GM12878 (cell line): ENCODE results near the gene ZFP64.

Source experiments
- BMI1 ChIP-seq: fragments of 450-650 bp; IDR thresholded peaks from 2 replicates; pipeline ENCODE4 v1.6.1; 2016; ENCODE audit warnings: mild to moderate bottlenecking, moderate library complexity, borderline replicate concordance
- CTCF ChIP-seq, 3 experiments: IDR thresholded peaks in 2 of 3; conservative IDR thresholded peaks in 1 of 3; 2 replicates each; pipeline ENCODE4 v1.5.1; 2011; ENCODE audit warnings: low read depth in 3 of 3, low read length in 3 of 3, mild to moderate bottlenecking in 3 of 3, control low read depth in 2 of 3, moderate library complexity in 2 of 3, inconsistent platforms in 1 of 3, mixed read lengths in 1 of 3; ENCODE audit not compliant: control insufficient read depth in 2 of 3, insufficient read depth in 1 of 3; ENCODE audit errors: extremely low read depth in 1 of 3
- MXI1 ChIP-seq: fragments of 150-350 bp; IDR thresholded peaks from 2 replicates; pipeline ENCODE4 v1.6.1; 2011; ENCODE audit warnings: low read depth, mild to moderate bottlenecking, inconsistent platforms, low read length, improper control_type of control experiment
- MYC ChIP-seq: IDR thresholded peaks from 2 replicates; pipeline ENCODE4 v1.6.1; 2011; ENCODE audit warnings: mild to moderate bottlenecking, low read length, moderate library complexity, inconsistent platforms; ENCODE audit not compliant: insufficient read depth, insufficient replicate concordance, insufficient read length, severe bottlenecking
- NBN ChIP-seq: fragments of 450-650 bp; IDR thresholded peaks from 2 replicates; pipeline ENCODE4 v1.6.1; 2016
- POLR2AphosphoS5 ChIP-seq: IDR thresholded peaks from 2 replicates; pipeline ENCODE4 v1.6.1; 2011; ENCODE audit warnings: mild to moderate bottlenecking, low read length, inconsistent platforms
- RAD51 ChIP-seq: fragments of 450-650 bp; IDR thresholded peaks from 2 replicates; pipeline ENCODE4 v1.6.1; 2016; ENCODE audit warnings: moderate library complexity, mild to moderate bottlenecking, inconsistent platforms
- RCOR1 ChIP-seq: conservative IDR thresholded peaks from 2 replicates; pipeline ENCODE4 v1.6.1; 2012; ENCODE audit warnings: low read depth, low read length, improper control_type of control experiment
- RFX5 ChIP-seq: IDR thresholded peaks from 2 replicates; pipeline ENCODE4 v1.6.1; 2011; ENCODE audit warnings: low read depth, low read length, improper control_type of control experiment
- SP1 ChIP-seq: IDR thresholded peaks from one replicate; pipeline ENCODE4 v1.6.1; 2011; ENCODE audit warnings: low read depth, low read length
- ZBED1 ChIP-seq: IDR thresholded peaks from 2 replicates; pipeline ENCODE4 v1.6.1; 2016; ENCODE audit warnings: borderline replicate concordance
- ZNF274 ChIP-seq: IDR thresholded peaks from one replicate; pipeline ENCODE4 v1.8.0; 2011; ENCODE audit not compliant: insufficient read length, insufficient read depth

DNA sequence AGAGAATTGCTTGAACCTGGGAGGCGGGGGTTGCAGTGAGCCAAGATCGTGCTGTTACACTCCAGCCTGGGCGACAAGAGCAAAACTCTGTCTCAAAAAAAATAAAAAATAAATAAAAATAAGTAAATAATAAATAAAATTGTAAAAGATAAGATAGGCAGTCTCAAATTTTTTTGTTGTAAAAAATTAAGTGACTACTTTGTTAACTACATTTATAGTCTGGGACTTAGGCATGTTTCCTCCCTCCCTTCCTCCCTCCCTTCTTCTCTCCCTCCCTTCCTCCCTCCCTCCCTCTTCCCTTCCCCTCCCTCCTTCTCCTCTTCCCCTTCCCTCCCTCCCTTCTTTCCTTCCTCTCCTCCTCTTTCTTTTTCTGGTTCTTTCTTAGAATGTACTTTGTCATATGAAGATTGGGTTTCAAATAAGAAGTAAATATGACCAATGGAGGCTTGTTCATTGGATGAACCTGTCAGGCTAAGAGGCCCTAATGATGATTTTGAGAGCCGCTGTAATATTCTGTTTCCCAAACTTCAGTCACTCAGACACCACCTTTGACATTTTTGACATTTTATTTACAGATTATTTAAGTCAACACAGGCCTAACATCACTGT lies 24.2 kb downstream of the ZFP64 start:
- TF ChIP-seq SP1 (no peak), MXI1 (no peak), BMI1 (no peak), CTCF (IDR thresholded peaks at IDR 0.05 in 2 of 3, conservative IDR thresholded peaks at IDR 0.05 in 1 of 3; ENCODE audit: control insufficient read depth in 2 of 3, extremely low read depth in 1 of 3, insufficient read depth in 1 of 3, low read depth in 3 of 3, low read length in 3 of 3) (no peak), ZNF274 (no peak), ZBED1 (no peak), POLR2AphosphoS5 (no peak), MYC (no peak), RCOR1 (no peak), NBN (no peak), RFX5 (no peak), RAD51 (no peak)
